Heart right ventricle (tissue), 16 donors: ENCODE results near the gene ATP13A3. TPM values are rescaled to one million over a fixed set of nuclear protein-coding genes. Genes with fewer than 3 reads are reported as not detected.
"Not testable (repeated sequence)": the region's sequence is repeated elsewhere in the genome, so short reads cannot be mapped to it uniquely, and the experiment has no call there.

Experiments used
- ATAC-seq, 8 donors: fragments of 200-7000 bp; cut with Tn5 transposase; one replicate each; pipeline ENCODE4 v1.9.1; 2020; ENCODE audit warnings: mild to moderate bottlenecking in 8 of 8, moderate library complexity in 8 of 8, moderate number of reproducible peaks in 1 of 8
- DNase-seq, 2 donors: peaks; one replicate each; pipeline ENCODE4 v3.0.0-alpha.2; 2020
- H3K27ac ChIP-seq, 10 donors: fragments of 200-600 bp; sonication (generic) in 2 of 10; one replicate each; pipeline versions ENCODE4 v1.5.0 to v1.8.0; 2020 to 2022; ENCODE audit warnings: mild to moderate bottlenecking in 3 of 10
- H3K27me3 ChIP-seq, 7 donors: fragments of 200-600 bp; one replicate each; pipeline ENCODE4 v1.8.0; 2021 to 2022; ENCODE audit warnings: mild to moderate bottlenecking in 2 of 7
- H3K36me3 ChIP-seq, 9 donors: fragments of 200-600 bp; sonication (generic) in 1 of 9; one replicate each; pipeline versions ENCODE4 v1.5.0 to v1.8.0; 2020 to 2022; ENCODE audit warnings: mild to moderate bottlenecking in 2 of 9
- H3K4me1 ChIP-seq, 9 donors: fragments of 200-600 bp; sonication (generic) in 1 of 9; one replicate each; pipeline versions ENCODE4 v1.5.0 to v1.8.0; 2020 to 2022; ENCODE audit warnings: mild to moderate bottlenecking in 4 of 9
- H3K4me3 ChIP-seq, 10 donors: fragments of 200-600 bp; sonication (generic) in 2 of 10; one replicate each; pipeline versions ENCODE4 v1.5.0 to v1.8.0; 2020 to 2022; ENCODE audit warnings: mild to moderate bottlenecking in 7 of 10, moderate library complexity in 2 of 10
- H3K9me3 ChIP-seq, 11 donors: fragments of 200-600 bp in 10 of 11; sonication (generic) in 2 of 11; one replicate each; pipeline versions ENCODE4 v1.5.0 to v1.8.0; 2013 to 2022; ENCODE audit warnings: mild to moderate bottlenecking in 2 of 11, control low read depth in 1 of 11, moderate library complexity in 1 of 11
- CTCF ChIP-seq, 9 donors: fragments of 200-600 bp; sonication (generic) in 2 of 9; IDR thresholded peaks; one replicate each; pipeline versions ENCODE4 v1.5.0 to v1.8.0; 2021 to 2022; ENCODE audit warnings: antibody characterized with exemption in 9 of 9, mild to moderate bottlenecking in 5 of 9, moderate library complexity in 1 of 9
- WGBS, 2 donors: extraction: QIAGEN DNeasy Blood & Tissue Kit; methylation state at CpG; one replicate each; pipeline ENCODE4 v1.1.7; 2013; ENCODE audit warnings: inconsistent platforms in 1 of 2; 5-methylcytosine and 5-hydroxymethylcytosine counted together
- intact Hi-C, 10 donors: fragments of 100-400 bp; cut with DNase I; formaldehyde crosslinking; loops; one replicate each; pipeline versions ENCODE4 v1.11.1 to v1.14.2; 2022
- polyA plus RNA-seq, 2 donors: library from polyadenylated mRNA; stranded (reverse); fragments of 200-250 nt; gene quantifications; one replicate each; pipeline ENCODE4 v1.2.3, GENCODE V29; 2013
- total RNA-seq, 10 donors: library from RNA; stranded (reverse); fragmentation: NEBNext Ultra II Directional in 3 of 10; extraction: Animal tissue kit (Norgen Biotek cat#: 25700) in 3 of 10; gene quantifications; one replicate each; pipeline versions ENCODE4 v1.2.1 to v1.2.4, GENCODE V29; 2021 to 2023
- donor health status: Arrhythmogenic right ventricular cardiomyopathy.
- donor health status: ischemic (EF 13 %, LVEDD 7.1; RV severe dilation, severe dysfunction).
- donor health status: healthy with polysubstance abuse.
- donor health status: DM: no; HTN: yes; CAD: no.
- donor health status: DM: no; HTN: no; CAD: no.
- donor health status: ischemic (EF 25% LVEDD 6.9; RV normal size, moderate dysfunction).
- donor health status: ischemic (EF 25% LVEDD 5.7; RV mildly dilated, moderate dysfunction).
- donor health status: healthy.
- donor health status: DM: yes; HTN: yes; CAD: no.
- donor health status: Ischemic cardiomyopathy.
- donor health status: ischemic (EF 35%, LVEDD 5.7; RV mildly dilated, moderate dysfunction).
- donor health status: nonischemic (EF 11% LVEDD 7.7; RV severe dilation, severe dysfunction).
- donor health status: DM: yes; HTN: yes; CAD: no.
- donor health status: PGD.
- donor health status: ischemic (EF 29% LVEDD 5.4; RV normal size, mild dysfunction).
- donor health status: nonischemic (EF 23%, LVEDD 6.1; RV moderate dilation, normal function).

Gene ATP13A3
- total and polyA plus RNA-seq, 12 donors = 31.0 to 195 (median 87.8) TPM

- peaks cover 3 to 50% (median 15%) of the 10 kb centered on the region in 9 donors for H3K4me1 ChIP-seq
- H3K27me3 ChIP-seq = no peaks in the 10 kb centered on the region
- H3K9me3 ChIP-seq = peaks cover 0 to 11% (median 0%) of the 10 kb centered on the region in 11 donors
- no peaks in the 10 kb centered on the region for H3K36me3 ChIP-seq
- ATAC-seq (peak; percentile 43 to 96 (median 62)), DNase-seq (no peak)
- H3K27ac ChIP-seq = peak overlapping the region in 2 of 10 donors; percentile 10 to 44
- H3K4me3 ChIP-seq = no peak overlapping the region
- intact Hi-C loops = loop anchor here in 1 of 10 donors (5.0 kb wide), 1 partner anchor 44 kb away; no protein-coding TSS in a partner anchor
- WGBS, 2 donors = 74 to 78% methylated on average over 8 of the region's 8 CpGs
- no peak for TF ChIP-seq CTCF (IDR thresholded peaks at IDR 0.05)
These were observed 11.2 kb upstream of the ATP13A3 start for GRCh38 chr3:194497799-194498575.

- WGBS, 2 donors = 69 to 73% methylated on average over 7 of the region's 7 CpGs
- TF ChIP-seq CTCF (IDR thresholded peaks at IDR 0.05) = no peak
- no peak overlapping the region for H3K4me3 ChIP-seq
- ATAC-seq = no peak
- no peaks in the 10 kb centered on the region for H3K27me3 ChIP-seq
- H3K27ac ChIP-seq = peak overlapping the region in 1 of 10 donors; percentile 42
- H3K9me3 ChIP-seq = no peaks in the 10 kb centered on the region
- peaks cover 3 to 57% (median 15%) of the 10 kb centered on the region in 9 donors for H3K4me1 ChIP-seq
- no peak for DNase-seq
- intact Hi-C loops = loop anchor here in 1 of 10 donors (5.0 kb wide), 1 partner anchor 46 kb away; no protein-coding TSS in a partner anchor
- no peaks in the 10 kb centered on the region for H3K36me3 ChIP-seq
These were observed 9.6 kb upstream of the ATP13A3 start for GRCh38 chr3:194496217-194496919.

- Histone ChIP-seq H3K27me3 (no peaks in the 10 kb centered on the region), H3K4me1 (peaks cover 3 to 65% (median 15%) of the 10 kb centered on the region in 9 donors), H3K9me3 (no peaks in the 10 kb centered on the region), H3K4me3 (no peak overlapping the region), H3K27ac (peak overlapping the region in 6 of 10 donors; percentile 5 to 60 (median 12)), H3K36me3 (no peaks in the 10 kb centered on the region)
- intact Hi-C loops = loop anchor here in 1 of 10 donors (5.0 kb wide), 1 partner anchor 47 kb away; no protein-coding TSS in a partner anchor
- DNase-seq = no peak
- 57 to 59% methylated on average over 5 of the region's 5 CpGs for WGBS, 2 donors
- ATAC-seq = peak in 3 of 8 donors; percentile 47 to 84 (median 69)
- TF ChIP-seq CTCF (IDR thresholded peaks at IDR 0.05) = no peak
These were observed 8.2 kb upstream of the ATP13A3 start for GRCh38 chr3:194494951-194495374.

GRCh38 chr3:194493995-194494927, 7.5 kb upstream of the ATP13A3 start:
- H3K36me3 ChIP-seq, DNase-seq, intact Hi-C loops, H3K27me3 ChIP-seq, ATAC-seq, H3K4me3 ChIP-seq, H3K9me3 ChIP-seq: not testable (repeated sequence)
- H3K27ac ChIP-seq = peak overlapping the region in 6 of 10 donors; percentile 5 to 60 (median 12)
- 87 to 88% methylated on average over 10 of the region's 10 CpGs for WGBS, 2 donors
- peaks cover 3 to 72% (median 15%) of the 10 kb centered on the region in 9 donors for H3K4me1 ChIP-seq
